NCI-H526 (cell line): ENCODE data around the gene PPP1R3G.
A peak's percentile ranks its signal among the peaks of the same experiment; 100 is the strongest.
"Not testable (repeated sequence)": the region's sequence is repeated elsewhere in the genome, so short reads cannot be mapped to it uniquely, and the experiment has no call there.

Experiments
- DNase-seq, 2 experiments: peaks; one replicate each; lab custom pipeline; 2025; lab: John Stamatoyannopoulos, UW

PPP1R3G gene

DNA sequence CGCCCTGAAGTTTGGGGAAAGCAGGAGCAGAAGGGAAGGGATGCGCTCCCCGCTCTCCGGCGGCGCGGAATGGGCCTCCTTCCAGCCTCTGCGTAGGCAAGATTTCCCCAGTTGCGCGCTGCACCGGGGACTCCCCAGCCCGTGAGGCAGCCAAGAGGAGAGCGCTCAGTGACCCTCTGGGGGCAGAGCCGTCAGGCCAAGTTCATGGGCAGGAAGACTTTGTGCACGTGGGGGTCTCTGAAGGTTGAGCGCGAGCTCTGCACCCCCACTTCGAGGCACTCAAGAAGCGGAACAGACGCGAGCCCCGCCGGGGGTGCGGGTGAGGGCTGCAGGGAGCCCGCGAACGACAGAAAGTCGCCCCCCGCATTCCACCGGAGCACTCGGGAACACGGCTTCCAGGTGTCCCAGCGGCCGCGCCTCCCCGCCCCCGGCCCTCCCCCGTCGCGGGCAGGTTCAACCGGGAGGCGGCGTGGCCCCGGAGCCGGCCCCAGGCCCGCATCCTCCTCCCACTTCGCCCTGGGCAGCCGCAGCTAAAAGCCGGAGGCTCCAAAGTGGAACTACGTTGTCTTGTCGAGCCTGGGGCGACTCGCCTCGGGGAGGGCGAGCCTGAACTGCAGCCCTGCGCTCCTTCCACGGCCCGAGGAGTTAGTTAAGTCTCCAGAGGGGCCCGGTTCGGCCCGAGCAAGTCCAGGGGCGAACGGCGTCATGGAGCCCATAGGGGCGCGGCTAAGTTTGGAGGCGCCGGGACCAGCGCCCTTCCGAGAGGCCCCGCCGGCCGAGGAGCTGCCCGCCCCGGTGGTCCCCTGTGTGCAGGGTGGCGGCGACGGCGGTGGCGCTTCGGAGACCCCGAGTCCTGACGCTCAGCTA is at the start of gene PPP1R3G:
TSS of gene PPP1R3G (plus strand) at position 561 of the 867 bp plus-strand sequence. CDS start at position 706, 145 bp downstream.
- DNase-seq = peak in 1 of 2 experiments; percentile 38

DNA sequence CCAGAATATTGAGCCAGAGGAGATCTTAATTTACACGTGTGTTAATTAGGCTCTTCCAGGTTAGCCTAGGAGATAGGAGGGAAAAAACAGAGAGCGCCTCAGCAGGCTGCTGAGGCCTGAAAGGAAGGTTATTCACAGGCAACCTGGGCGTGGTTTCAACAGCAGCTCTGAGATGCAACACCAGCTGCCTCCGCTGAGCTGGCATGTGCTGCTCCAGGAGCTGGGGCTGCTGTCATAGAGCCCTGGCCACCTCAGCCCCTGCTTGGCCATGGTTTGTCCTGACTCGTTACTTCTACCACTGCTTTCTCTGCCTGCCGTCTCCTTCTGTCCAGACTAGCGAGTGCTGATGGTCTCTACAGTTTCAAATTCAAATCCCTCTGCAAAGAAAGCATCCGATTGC is 48.9 kb upstream of the PPP1R3G start:
- peak; percentile 65 to 90 for DNase-seq

DNA sequence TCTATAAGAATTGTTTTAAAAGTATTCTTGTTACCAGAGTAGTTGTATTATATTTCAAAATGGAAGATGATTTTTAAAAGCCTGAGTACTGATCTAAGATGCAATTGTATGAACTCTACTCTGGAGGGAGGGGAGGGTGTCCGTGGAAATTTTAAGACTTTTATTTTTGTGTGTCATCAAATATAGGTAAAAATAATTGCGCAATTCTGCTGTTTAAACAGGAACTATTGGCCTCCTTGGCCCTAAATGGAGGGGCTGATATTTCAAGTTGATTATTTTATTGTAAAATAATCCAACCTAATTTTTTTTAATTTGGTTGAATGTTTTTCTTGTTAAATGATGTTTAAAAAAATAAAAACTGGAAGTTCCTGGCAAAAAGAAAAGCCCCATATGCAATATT is 43.2 kb upstream of the PPP1R3G start:
- no peak for DNase-seq

DNA sequence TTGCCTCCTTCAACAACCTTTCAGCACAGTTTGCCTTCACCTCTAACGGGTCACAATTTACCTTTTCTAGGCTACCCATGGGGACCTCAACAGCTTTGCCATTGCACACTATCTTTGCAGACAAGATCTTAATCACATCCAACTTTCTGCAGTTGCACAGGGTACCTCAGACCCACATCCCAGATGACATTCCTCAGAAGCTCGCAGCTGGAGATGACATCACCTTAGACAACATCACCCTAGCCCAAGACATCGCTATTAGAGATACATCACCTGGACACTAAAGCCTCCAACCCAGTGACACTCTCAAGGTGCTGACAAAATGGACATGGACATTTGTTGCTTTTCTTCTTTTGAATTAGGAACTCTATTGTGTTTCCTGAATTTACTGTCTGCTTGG is 42.7 kb upstream of the PPP1R3G start:
- no peak for DNase-seq

- no peak for DNase-seq
Measured at GRCh38 chr6:5044866-5045265, 40.3 kb upstream of the PPP1R3G start.

DNA sequence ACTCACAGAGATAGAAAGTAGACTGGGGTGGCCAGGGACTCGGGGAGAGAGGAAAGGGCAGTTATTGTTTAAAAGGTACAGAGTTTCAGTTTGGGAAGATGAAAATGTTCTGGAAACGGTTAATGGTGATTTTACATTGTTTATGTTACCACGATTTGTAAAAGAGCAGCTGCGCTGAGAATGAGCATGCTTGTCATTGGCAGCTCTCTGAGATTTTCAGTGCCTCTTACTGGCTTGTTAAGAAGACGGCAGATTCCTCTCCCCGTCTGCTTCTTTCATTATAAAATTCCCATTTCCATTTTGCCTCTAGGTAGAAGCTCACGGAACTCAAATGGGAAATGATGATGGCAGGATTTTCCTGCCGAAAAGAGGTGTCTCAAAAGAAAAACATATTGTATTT is 39.7 kb upstream of the PPP1R3G start:
- DNase-seq = no peak

- no peak for DNase-seq
Measured at GRCh38 chr6:5046430-5046829, 38.7 kb upstream of the PPP1R3G start.

- DNase-seq = no peak
Measured at GRCh38 chr6:5050009-5050408, 35.1 kb upstream of the PPP1R3G start.

DNA sequence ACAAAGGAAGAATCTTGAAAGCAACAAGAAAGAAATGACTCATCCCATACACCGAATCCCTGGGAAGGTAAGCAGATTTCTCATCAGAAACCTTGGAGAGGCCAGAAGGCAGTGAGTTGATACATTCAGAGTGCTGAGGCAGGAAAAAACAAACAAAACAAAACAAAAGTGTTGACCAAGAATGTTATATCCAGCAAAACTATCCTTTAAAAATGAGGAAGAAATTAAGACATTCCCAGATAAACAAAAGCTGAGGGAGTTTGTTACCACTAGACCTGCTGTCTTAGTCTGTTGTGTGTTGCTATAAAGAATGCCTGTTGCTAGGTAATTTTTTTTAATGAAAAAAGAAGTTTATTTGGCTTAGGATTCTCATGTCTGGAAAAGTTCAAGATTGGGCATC is 33.7 kb upstream of the PPP1R3G start:
- DNase-seq = no peak

DNA sequence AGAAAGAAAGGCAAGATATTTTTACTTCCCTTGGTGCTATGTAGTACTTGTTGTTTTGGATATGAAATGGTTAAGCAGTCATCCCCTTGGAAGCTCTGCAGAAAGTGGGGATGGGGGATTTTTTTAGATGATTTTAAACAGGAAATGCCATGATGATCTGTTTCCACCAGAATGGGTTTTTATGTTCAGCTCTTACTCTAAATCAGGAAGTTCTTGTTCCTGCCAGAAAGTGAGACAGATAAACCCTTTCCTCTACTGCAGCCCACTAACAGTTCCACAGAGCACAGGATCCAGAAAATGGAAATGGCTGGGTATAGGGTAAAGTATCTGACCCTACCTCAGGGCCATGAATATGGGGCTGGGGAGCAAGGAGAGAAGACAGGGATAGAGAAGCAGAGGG is 32.1 kb upstream of the PPP1R3G start:
- DNase-seq = no peak

DNA sequence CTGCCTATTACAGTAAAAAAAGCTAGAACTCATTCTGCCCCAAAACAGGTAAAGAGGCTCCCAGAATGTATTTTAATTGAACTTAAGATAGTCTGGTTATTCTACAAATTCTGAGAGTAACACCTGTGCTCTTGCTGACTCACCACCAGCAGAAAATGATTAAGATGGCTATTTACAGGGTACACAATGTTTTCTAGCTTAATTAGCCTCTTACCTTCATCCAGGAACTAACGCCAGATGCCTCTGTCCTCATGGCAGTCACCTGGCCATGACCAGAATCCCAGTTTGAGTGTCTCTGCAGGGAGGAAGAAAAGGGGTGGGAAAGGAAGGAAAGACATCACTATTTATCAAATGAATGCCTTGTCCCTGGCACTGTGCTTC is 31.3 kb upstream of the PPP1R3G start:
- DNase-seq = no peak

DNA sequence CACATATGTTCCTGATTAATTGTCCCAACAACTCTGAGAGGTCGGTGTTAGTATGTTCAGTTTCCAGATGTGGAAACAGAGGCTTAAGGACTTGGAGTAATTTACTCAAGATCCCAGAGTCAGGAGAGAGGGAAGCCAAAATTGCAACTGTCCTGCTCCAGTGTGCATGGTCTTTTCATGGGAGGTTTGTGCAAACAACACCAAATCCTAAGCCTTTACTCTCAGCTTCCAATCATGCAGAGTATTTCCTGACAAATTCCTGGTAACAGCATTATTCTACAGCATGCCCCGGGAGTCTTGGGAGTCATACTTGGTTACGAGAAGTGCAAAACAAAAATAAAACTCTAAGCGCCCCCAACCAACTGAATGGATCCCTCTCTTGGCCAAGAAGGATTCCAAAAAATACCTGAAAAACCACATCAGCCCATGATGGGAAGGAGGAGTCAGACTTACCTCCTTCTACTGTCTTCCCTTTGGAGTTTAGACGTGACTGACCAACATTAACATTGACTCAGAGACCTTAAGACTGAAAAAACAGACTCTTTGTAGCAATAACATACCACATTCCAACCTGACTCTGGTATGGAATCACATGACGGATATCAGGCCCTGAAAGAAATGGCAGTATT is 30.8 kb upstream of the PPP1R3G start:
- DNase-seq = no peak

DNA sequence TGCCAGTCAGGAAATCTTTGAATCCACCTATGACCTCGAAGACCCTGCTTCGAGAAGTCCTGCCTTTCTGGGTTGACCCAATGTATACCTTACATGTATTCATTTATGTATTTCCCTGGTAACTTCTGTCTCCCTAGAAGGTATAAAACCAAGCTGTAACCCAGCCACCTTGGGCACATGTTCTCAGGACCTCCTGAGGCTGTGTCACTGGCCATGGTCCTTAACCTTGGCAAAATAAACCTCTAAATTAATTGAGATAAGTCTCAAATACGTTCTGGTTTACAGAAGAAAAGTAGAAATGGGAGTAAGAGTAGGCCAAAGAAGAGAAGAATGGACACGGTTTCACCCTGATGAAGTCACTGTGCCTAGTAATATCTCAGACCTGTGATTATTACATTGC is 30.0 kb upstream of the PPP1R3G start:
- no peak for DNase-seq

DNA sequence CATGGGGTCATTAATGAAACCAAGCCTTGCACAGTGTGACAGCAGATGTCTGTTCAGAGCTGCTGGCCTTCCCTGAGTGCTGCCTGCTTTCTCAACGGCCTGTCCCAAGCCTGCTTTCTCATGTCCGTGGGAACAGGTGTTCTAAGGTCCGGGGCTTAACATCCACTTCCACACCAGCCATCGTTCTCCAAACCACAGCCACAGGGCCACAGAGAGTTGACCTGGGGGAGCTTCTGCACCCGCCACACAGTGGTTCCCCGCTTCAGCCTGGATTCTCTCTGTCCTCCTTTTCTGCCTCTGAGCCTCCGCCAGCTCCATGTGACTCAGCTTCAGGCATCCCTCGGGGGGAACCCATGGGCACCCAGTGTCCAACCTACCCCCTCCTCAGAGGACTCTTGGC is 26.9 kb upstream of the PPP1R3G start:
- no peak for DNase-seq

DNA sequence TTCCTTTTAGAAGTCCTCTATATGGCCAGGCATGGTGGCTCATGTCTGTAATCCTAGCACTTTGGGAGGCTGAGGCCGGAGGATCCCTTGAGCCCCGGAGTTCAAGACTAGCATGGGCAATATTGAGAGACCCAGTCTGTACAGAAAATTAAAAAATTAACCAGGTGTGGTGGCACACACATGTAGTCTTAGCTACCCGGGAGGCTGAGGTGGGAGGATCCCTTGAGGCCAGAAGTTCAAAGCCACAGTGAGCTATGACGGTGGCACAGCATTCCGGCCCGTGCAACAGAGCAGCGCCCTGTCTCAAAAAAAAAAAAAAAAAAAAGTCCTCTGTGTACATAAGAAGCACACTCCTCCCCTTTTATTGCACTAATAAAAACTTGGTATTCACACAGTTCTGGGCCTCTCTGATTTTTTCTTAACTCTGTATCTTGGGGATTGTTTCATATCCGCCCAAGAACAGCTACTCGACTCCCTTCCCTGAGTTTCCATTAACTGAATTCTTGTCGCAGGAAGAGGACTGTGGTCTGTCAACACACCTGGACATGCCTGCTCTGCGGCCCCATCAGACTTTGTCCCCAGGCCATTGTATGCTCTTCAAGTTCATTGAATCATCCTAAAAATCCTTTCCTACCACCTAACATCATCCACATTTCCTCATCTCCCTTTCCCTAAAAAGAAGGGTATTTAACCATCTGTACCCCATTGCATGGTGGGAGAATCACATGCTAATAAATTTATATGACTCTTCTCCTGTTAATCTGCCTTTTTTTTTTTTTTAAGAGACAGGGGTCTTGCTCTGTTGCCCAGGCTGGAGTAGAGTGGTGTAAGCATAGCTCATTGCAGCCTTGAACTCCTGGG is 25.9 kb upstream of the PPP1R3G start:
- DNase-seq = no peak

DNA sequence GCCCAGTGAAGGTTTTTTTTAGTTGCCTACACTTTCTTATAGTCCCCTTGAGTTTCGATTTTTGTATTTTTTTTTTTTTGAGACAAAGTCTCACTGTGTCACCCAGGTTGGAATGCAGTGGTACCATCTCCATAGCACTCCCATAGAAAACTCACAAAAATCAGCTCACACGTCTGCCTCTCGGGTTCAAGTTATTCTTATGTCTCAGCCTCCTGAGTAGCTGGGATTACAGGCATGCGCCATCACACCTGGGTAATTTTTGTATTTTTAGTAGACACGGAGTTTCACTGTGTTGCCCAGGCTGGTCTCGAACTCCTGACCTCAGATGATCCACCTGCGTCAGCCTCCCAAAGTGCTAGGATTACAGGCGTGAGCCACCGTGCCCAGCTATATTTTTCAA is 24.7 kb upstream of the PPP1R3G start:
- not testable (repeated sequence) for DNase-seq

DNA sequence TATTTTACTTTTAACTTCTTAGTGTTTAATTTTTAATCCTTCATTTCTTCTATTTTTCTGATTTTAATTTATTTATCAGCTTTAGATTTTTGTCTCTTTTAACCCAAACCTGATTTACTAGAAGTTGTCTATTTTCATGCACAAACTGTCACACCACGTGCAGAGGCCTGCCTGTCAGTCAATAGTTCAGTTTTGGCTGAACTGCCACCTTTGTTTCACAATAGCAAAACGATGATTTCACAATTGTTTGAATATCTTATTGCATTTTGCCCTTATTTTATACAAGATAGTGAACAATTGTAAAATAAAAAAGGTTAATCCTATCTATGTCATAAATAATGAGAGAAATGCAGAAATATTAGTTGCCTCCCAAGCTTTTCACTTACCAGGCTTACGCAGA is 24.0 kb upstream of the PPP1R3G start:
- DNase-seq = no peak

DNA sequence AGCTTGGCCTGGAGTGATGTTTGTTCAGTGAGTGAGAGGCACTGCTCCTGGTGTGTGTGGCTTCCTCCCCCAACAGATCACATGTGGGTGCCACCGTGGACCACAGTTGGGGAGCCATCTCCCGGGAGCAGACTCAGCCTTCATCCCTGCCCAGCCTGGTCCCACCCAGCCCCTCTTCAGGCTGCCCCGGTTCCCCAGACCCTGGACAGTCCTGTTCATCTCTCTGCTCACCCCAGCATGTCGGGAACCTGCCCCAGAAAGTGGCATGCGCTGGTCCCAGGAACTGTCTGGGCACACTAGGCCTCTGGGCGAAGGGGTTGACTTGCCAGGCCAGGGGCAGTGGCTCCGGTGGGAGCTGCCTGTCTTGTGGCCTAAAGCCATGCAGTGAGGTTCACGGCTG is 21.5 kb upstream of the PPP1R3G start:
- no peak for DNase-seq

- DNase-seq = no peak
Measured at GRCh38 chr6:5066456-5067093, 18.6 kb upstream of the PPP1R3G start.

DNA sequence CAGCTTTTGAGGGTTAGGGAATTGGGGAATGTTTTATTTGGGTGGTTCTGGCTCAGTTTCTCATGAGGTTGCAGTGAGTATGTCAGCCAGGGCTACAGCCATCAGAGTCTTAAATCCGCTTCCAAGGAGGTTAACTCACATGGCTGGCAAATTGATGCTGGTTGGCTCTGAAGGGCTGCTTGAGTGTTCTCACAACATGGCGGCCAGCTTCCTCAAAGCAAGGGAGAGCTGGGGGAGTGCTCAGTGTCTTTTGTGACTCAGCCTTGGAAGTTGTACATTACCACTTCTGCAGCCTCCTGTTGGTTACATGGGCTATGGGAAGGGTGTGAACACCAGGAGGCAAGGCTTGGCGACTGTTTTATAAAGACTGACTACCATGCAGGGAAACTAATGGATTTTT is 17.8 kb upstream of the PPP1R3G start:
- no peak for DNase-seq

- DNase-seq = no peak
Measured at GRCh38 chr6:5068153-5068751, 16.9 kb upstream of the PPP1R3G start.

GRCh38 chr6:5071216-5071615 is 13.9 kb upstream of the PPP1R3G start:
- no peak for DNase-seq
